HG02840 (cell line): ENCODE results near the gene WDR86.
A peak's percentile ranks its signal among the peaks of the same experiment; 100 is the strongest.

ENCODE experiments used
- ATAC-seq: cut with Tn5 transposase; IDR thresholded peaks from one replicate; pipeline ENCODE4 v1.9.1; 2021; ENCODE audit warnings: mild to moderate bottlenecking, moderate library complexity, moderate number of reproducible peaks; ENCODE audit not compliant: unreplicated experiment, low FRiP score

Gene WDR86

GRCh38 chr7:151363182-151363581, 46.7 kb downstream of the WDR86 start:
- ATAC-seq = no peak

GRCh38 chr7:151361193-151361959, 48.5 kb downstream of the WDR86 start:
- no peak for ATAC-seq

GRCh38 chr7:151352512-151352911, 57.3 kb downstream of the WDR86 start:
- ATAC-seq = no peak

GRCh38 chr7:151351967-151352366, 57.9 kb downstream of the WDR86 start:
- no peak for ATAC-seq

GRCh38 chr7:151351027-151351426, 58.8 kb downstream of the WDR86 start:
- ATAC-seq = no peak

GRCh38 chr7:151349507-151349853, 60.4 kb downstream of the WDR86 start:
- ATAC-seq = peak; percentile 52

GRCh38 chr7:151348970-151349369, 60.9 kb downstream of the WDR86 start:
- ATAC-seq = no peak

GRCh38 chr7:151347200-151347599, 62.6 kb downstream of the WDR86 start:
- no peak for ATAC-seq

GRCh38 chr7:151346470-151346769, 63.4 kb downstream of the WDR86 start:
- ATAC-seq = no peak

- ATAC-seq = no peak
Measured at GRCh38 chr7:151345576-151346469, 64.0 kb downstream of the WDR86 start.

GRCh38 chr7:151343516-151343915, 66.3 kb downstream of the WDR86 start:
- ATAC-seq = no peak

GRCh38 chr7:151342811-151343210, 67.0 kb downstream of the WDR86 start:
- no peak for ATAC-seq

GRCh38 chr7:151342102-151342646, 67.7 kb downstream of the WDR86 start:
- peak; percentile 48 for ATAC-seq

- ATAC-seq = peak; percentile 65
Measured at GRCh38 chr7:151341357-151342101, 68.3 kb downstream of the WDR86 start, which contains the start of gene NUB1. Gene NUB1, plus strand, starts transcription at chr7:151341812. Its CDS starts 3,538 bp downstream, at chr7:151345350.

GRCh38 chr7:151340794-151341356, 69.0 kb downstream of the WDR86 start:
- ATAC-seq = no peak

GRCh38 chr7:151339651-151340382, 70.0 kb downstream of the WDR86 start:
- ATAC-seq = no peak

- ATAC-seq = no peak
Measured at GRCh38 chr7:151338809-151339208, 71.0 kb downstream of the WDR86 start.

- ATAC-seq = no peak
Measured at GRCh38 chr7:151337346-151337745, 72.5 kb downstream of the WDR86 start.

- ATAC-seq = no peak
Measured at GRCh38 chr7:151336027-151336708, 73.7 kb downstream of the WDR86 start.
